ENCODE measurements around the gene CD248. TPM values are rescaled to one million over a fixed set of nuclear protein-coding genes. Genes with fewer than 3 reads are reported as not detected.

Gene CD248
- total and polyA plus RNA-seq, 8 donors: 69.8 to 128 (median 92.4) TPM

DNA sequence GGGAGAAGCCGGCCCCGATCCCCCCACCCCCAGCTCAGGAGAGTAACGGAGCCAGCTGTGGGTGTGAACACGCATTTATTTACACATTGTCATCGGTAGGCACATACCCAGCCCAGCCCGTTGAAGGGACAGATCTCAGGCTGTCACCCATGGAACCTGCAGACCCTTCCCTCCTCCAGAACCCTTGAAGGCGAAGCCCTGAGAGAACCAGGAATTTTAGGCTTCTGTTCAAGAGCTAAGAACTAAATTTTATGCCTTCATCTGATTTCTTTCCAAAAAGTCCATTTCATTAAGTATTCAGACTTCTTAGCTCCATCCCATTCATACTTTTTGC, 28.4 kb upstream of the CD248 start:
- no peaks in the 10 kb centered on the region for H3K9me3 ChIP-seq
- ATAC-seq (peak; percentile 3), DNase-seq (no peak)
- H3K4me3 ChIP-seq: peak overlapping the region; percentile 65 to 86
- H3K27ac ChIP-seq: peak overlapping the region; percentile 65 to 86
- no peak for TF ChIP-seq CTCF (IDR thresholded peaks at IDR 0.05)
- H3K36me3 ChIP-seq: peaks cover 0 to 25% of the 10 kb centered on the region in 2 donors
- peaks cover 27 to 44% of the 10 kb centered on the region in 2 donors for H3K4me1 ChIP-seq
- peaks cover 0 to 6% of the 10 kb centered on the region in 2 donors for H3K27me3 ChIP-seq
- intact Hi-C loops (cut with DNase I): no loop called here

DNA sequence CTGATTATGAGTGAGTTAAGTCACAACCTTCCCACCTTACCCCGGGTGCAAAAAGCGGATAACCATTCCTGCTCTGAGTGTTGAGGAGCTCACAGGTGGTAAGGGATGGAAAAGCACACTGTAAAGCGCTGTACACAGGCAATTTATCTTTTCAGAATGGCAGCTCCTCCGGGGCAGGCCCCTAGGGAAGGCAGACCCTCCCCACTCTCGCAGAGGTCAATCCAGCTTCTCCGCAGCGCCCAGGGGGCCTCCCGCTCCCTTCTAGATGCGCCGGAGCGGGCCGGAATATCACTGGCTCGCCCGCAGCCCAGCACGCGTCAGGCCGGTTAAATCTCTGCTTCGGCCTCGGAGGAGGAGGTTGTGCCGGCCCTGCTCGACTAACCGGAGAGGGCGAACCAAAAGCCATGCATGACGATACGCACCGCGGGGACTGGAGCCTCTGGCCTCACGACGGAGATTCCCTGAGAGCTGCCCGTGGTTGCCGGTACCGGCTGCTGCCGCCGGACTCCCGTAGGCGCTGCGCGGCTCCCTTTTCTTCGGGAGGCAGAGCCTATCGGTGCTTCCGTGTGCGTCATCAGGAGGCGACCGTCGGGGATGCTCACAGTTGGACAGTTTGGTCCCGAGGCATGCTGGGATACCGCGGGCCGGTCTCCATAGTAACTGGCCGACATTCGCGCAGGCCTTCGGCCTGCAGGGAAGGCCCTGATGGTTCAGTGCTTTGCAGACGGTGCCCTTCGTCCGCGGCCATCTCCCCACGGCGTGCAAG, 27.9 kb upstream of the CD248 start, which contains the start of gene BRMS1:
Gene BRMS1, minus strand, starts transcription at position 555 of the 766 bp plus-strand sequence. CDS start 2,870 bp downstream, outside the sequence.
- H3K36me3 ChIP-seq: peaks cover 0 to 30% of the 10 kb centered on the region in 2 donors
- peak within 1 kb of the TSS; percentile 65 to 86 for H3K4me3 ChIP-seq
- peak within 1 kb of the TSS; percentile 65 to 86 for H3K27ac ChIP-seq
- TF ChIP-seq CTCF (IDR thresholded peaks at IDR 0.05): peak in 1 of 2 donors; percentile 36
- H3K4me1 ChIP-seq: peaks cover 27 to 44% of the 10 kb centered on the region in 2 donors
- intact Hi-C loops (cut with DNase I): no loop called here
- H3K9me3 ChIP-seq: no peaks in the 10 kb centered on the region
- ATAC-seq (peak; percentile 85), DNase-seq (peak; percentile 97 to 100 (median 98))
- peaks cover 0 to 6% of the 10 kb centered on the region in 2 donors for H3K27me3 ChIP-seq

DNA sequence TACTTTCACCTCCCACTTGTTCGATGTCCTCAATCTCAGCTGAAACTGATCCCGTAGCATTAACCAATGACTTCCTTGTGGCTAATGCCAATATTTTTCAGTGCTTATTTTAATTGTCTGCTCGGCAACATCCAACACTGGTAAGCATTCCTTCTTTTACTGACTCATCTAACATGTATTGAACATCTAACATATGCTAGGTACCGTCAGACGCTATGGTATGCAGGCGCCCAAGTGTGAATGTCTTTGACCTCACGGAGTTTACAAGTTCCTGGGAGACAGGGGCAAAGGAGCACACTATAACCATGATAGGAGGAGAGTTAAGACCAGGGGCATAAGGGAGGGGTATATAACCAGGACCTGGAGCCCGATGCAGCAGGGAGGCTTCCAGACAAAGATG, 26.3 kb upstream of the CD248 start:
- Histone ChIP-seq H3K27me3 (peaks cover 0 to 6% of the 10 kb centered on the region in 2 donors), H3K4me3 (no peak overlapping the region), H3K27ac (no peak overlapping the region), H3K9me3 (no peaks in the 10 kb centered on the region), H3K4me1 (peaks cover 27 to 39% of the 10 kb centered on the region in 2 donors), H3K36me3 (peaks cover 0 to 46% of the 10 kb centered on the region in 2 donors)
- no peak for ATAC-seq
- DNase-seq: peak in 1 of 4 donors; percentile 4
- intact Hi-C loops (cut with DNase I): no loop called here
- TF ChIP-seq CTCF (IDR thresholded peaks at IDR 0.05): no peak

DNA sequence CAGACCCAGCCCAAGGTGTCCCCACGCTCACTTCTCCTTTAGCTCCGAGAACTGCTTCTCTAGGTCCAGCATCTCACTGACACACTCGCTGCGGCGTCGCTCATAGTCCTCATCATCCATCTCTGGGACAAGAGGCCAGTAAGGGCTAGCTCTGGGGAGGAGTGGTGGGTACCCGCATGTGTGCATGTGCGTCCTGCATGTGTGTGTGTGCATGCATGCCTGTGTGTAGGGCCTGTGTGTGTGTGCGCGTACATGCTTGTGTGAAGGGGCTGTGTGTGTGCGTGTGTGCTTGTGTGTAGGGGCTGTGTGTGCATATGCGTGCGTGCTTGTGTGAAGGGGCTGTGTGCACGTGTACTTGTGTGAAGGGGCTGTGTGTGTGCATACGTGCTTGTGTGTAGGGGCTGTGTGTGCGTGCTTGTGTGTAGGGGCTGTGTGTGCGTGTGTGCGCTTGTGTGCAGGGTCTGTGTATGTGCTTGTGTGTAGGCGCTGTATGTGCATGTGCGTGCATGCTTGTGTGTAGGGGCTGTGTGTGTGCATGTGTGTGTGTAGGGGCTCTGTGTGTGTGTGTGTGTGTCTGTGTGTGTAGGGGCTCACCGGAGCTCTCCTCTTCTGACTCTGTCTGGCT, 24.8 kb upstream of the CD248 start:
- Histone ChIP-seq H3K36me3 (peaks cover 0 to 60% of the 10 kb centered on the region in 2 donors), H3K27me3 (no peaks in the 10 kb centered on the region), H3K4me1 (peaks cover 26 to 41% of the 10 kb centered on the region in 2 donors), H3K9me3 (no peaks in the 10 kb centered on the region), H3K4me3 (no peak overlapping the region), H3K27ac (no peak overlapping the region)
- DNase-seq (peak in 1 of 4 donors; percentile 47), ATAC-seq (no peak)
- intact Hi-C loops (cut with DNase I): no loop called here
- TF ChIP-seq CTCF (IDR thresholded peaks at IDR 0.05): no peak

Measured in left lung (tissue), 10 donors.